HG02852 (cell line): Measurements from ENCODE around the gene AMN1.

Experiments
- ATAC-seq: cut with Tn5 transposase; IDR thresholded peaks from one replicate; pipeline ENCODE4 v1.9.1; 2021; ENCODE audit warnings: mild to moderate bottlenecking, moderate library complexity; ENCODE audit not compliant: unreplicated experiment

The AMN1 gene

DNA sequence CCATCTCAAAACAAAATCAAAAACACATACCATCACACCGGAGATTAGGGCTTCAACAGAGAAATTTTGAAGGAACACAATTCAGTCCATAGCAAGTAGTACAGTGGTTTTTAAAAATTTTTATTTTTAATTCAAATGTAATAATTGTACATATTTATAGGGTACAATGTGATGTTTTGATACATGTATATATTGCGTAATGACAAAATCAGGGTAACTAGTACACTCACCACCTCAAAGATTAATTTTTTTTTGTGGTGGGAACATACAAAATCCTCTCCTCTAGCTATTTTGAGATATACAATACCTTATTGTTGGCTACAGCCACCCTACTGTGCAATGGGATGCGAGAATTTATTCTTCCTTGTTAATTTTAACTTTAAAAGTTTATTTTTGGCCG lies 95.4 kb downstream of the AMN1 start:
- no peak for ATAC-seq

DNA sequence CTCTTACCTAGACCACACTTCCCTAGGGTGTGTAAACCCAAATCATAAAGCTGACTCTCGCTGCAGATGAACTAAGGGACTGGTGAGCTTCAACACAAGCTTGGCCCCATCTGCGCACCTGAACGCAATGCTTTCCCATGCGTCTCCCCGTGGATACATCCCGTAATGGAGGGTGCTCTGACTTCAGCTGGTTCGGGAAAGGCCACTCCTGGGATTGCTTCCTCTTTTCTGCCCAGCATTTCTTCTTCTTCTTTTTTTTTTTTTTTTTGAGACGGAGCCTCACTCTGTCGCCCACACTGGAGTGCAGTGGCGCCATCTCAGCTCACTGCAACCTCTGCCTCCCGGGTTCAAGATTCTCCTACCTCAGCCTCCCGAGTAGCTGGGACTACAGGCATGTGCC lies 97.0 kb downstream of the AMN1 start:
- ATAC-seq: no peak

DNA sequence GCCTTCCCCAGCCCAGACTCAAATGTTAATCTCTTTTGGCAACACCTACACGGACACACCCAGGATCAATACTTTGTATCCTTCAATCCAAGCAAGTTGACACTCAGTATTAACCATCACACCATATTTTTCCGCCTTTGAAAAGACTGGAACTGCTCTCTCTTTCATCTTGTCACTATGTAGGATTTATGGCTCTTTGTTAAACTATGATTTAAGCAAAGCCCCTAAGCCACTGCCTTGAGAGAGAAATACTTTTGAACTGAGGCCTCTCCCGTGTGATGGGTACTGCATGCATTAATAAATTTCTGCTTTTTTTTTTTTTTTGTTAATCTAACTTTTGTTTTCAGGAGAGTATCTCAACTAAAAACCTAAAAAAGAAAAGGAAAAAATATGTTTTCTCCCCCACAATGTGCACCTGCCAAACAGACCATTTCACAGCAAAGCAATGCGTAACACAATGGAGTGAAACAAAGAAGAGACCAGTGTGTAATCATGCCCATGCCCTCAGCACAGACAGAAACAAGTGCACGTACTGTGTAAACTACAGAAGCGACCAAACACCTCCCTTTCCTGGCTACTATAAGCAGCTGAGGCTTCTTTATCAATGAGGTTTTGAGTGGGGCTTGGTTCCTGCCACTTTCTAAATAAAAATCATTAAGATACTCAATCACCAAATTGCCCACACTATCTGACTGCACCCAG lies 97.6 kb downstream of the AMN1 start:
- no peak for ATAC-seq

DNA sequence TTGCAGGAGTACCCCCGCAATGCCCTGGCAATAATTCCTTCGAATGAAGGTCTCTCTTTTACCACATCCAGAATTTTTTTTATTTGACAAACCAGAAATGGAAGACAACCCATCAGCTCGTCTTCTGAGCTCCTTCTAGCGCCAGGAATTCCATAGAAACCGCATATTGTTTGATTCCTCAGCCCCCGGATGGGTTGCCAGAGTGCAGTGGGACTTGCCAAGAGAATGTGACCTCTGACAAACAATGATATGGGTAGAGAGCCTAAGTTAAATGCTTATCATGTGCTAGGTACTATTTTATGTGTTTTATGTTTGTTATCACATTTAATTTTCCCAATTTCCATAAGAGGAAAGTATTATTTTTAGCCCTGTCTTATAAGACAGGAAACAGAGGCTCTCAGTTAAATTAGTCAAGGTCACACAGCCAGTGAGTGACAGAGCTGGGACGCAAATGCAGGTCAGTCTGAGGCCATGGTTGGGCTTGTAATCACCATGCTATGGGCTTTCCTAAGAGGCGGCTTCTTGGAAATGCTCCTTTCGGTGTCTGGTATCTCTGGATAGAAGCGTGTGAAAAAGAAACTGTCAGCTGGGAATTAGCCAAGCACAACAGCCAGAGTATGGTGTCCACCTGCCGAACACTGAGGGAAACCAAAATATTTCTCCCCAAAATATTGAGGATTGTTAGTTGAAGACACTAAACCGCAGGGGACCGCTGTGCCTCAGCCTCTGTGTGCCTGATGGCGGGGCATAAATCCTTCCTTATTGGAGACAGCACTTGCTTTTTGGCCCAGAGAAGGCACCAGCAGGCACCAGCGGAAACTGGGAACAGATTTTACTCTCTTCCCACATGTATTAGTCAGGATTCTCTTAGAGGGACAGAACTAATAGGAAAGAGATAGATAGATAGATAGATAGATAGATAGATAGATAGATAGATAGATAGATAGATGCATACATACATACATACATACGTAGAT lies 98.8 kb downstream of the AMN1 start:
- ATAC-seq: no peak

DNA sequence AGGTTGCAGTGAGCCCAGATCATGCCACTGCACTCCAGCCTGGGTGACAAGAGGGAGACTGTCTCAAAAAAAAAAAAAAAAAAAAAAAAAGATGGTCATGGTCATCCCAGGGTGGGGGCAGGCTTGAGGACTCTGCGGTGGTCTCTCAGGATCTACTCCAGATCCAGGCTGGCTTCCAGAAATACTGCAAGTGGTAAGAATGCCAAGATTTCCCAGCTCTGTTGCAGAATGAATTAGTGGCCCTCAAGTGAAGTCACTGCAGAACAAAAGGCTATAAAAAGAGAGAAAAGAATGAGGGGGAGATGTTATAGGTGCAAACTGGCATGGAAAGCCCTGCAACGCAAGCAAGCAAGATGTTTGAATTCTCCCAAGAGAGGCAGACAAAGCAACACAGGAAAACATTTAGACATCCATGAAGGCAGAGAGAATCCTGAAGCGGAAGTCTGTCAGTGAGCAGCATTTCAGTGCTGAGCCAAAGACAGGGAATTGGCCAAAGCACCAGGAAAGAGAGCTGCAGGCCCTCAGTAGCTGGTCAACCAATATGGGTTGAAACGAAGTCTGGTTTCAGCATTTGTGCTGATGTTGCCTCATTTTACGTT lies 101.3 kb downstream of the AMN1 start:
- ATAC-seq: no peak

DNA sequence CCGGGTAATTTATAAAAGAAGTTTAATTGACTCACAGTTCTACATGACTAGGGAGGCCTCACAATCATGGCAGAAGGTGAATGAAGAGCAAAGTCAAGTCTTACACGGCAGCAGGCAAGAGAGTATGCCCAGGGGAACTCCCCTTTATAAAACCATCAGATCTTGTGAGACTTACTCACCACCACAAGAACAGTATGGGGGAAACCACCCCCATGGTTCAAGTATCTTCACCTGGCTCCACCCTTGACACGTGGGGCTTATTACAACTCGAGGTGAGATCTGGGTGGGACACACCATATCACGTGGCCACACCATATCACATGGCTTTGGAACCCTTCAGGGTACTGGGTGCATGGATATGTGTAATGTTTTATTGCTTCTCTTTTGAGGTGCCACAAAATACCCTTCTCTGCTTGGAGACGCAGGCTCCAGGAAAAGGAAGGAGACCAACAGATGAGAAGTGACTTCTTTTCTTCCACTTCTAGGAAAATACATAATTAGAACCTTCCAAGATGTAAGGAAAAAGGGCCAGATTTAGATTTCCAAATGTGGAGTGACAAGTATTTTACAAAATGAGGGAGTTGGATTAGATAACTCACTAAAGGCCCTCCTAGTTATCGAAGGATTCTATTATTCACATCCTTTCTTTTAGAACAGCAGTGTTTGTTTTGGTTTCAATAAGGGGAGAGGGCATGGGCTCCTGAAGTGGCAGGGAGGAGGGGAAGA lies 102.4 kb downstream of the AMN1 start:
- no peak for ATAC-seq

DNA sequence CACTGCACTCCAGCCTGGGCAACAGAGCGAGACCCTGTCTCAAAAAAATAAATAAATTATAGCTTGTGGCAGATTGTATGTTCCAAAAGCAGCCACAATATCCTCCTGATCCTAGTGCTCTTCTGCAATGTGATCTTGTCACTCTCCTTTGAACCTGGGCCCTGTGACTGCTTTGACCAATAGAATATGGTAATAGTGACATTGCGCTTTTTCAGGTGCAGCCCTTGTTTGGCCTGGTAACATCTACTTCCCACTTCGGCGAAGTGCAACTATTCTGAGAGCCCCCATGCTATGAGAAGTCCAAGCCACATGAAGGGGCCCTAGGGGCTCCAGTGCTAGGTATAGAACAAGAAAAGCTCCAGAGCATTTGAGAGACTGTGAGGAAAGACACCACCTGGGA lies 106.8 kb downstream of the AMN1 start:
- ATAC-seq: no peak
